Measurements from ENCODE around the gene DMPK.
"Not testable (repeated sequence)": the region's sequence is repeated elsewhere in the genome, so short reads cannot be mapped to it uniquely, and the experiment has no call there.

- TF ChIP-seq POLR2A, CTCF (IDR thresholded peaks at IDR 0.05): not testable (repeated sequence)
Measured at GRCh38 chr19:45751483-45751882, 30.8 kb downstream of the DMPK start.
